Measurements from ENCODE around the gene INPP5B. TPM values are rescaled to one million over a fixed set of nuclear protein-coding genes. Genes with fewer than 3 reads are reported as not detected.

INPP5B gene
- total and polyA plus RNA-seq, 2 of the 13 experiments (the other 11 are each of a cell fraction or from before 2014, with no cell fraction given): 9.0 to 9.8 TPM

DNA sequence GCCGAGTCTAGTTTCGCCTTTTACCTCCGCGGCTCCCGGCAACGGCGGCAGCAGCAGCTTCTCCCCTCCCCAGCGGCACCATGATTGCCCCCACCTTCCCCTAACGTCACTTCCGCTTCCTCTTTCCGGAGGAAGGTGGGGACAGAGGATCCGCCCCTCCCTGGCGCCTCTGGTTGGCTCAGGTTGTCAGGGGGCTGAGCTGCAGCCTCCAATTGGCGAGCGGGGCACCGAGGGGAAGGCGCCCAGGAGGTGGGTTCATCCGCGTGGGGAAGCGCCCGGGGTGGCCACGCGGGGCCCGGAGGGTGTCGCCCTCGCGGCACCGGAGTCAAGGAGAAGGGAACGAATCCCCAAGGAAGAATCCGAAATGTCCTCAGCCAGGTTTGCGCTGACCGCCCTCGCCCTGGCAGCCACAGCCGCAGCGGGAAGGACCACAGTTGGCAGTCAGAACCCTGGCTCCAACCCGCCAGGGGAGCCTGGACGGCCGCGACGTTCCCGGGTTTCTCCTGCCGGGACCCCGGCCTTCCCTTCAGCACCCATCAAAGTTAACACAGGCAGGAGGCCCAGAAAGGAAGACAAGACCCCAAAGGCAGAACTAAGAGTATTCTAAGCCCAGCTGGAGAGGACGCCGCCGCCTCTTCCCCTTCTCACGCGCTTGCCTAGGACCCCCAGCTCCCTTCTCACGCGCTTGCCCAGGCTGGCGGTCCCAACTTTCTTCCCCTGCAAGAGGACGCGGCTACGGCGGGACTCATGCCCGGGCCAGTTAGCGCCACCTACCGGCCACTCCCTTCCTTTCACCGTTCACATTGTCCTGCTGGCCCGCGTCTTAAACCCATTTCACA is 87.1 kb downstream of the INPP5B start, which contains the start of gene MTF1 (continued):
- no peak for TF ChIP-seq ZNF326 (CRISPR knock-in tag; IDR thresholded peaks at IDR 0.05; ENCODE audit: borderline replicate concordance)
- TF ChIP-seq, protein P1, sequence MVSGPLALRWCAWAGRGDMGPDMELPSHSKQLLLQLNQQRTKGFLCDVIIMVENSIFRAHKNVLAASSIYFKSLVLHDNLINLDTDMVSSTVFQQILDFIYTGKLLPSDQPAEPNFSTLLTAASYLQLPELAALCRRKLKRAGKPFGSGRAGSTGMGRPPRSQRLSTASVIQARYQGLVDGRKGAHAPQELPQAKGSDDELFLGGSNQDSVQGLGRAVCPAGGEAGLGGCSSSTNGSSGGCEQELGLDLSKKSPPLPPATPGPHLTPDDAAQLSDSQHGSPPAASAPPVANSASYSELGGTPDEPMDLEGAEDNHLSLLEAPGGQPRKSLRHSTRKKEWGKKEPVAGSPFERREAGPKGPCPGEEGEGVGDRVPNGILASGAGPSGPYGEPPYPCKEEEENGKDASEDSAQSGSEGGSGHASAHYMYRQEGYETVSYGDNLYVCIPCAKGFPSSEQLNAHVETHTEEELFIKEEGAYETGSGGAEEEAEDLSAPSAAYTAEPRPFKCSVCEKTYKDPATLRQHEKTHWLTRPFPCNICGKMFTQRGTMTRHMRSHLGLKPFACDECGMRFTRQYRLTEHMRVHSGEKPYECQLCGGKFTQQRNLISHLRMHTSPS (CRISPR knock-in tag; IDR thresholded peaks at IDR 0.05; ENCODE audit: low read depth): peak; percentile 53; the same call in 1 of the 2 replicates
- TF ChIP-seq THYN1 (CRISPR knock-in tag; IDR thresholded peaks at IDR 0.05; ENCODE audit: borderline replicate concordance, low read depth): no peak
- TF ChIP-seq, protein P2, sequence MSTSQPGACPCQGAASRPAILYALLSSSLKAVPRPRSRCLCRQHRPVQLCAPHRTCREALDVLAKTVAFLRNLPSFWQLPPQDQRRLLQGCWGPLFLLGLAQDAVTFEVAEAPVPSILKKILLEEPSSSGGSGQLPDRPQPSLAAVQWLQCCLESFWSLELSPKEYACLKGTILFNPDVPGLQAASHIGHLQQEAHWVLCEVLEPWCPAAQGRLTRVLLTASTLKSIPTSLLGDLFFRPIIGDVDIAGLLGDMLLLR (CRISPR knock-in tag; IDR thresholded peaks at IDR 0.05): peak; percentile 87; the same call in 1 of the 2 replicates
- TF ChIP-seq ZZZ3 (CRISPR knock-in tag; IDR thresholded peaks at IDR 0.05; ENCODE audit: borderline replicate concordance): 0 out of 2 replicates have a peak, but pooled peaks have one; percentile 26
- 0 out of 2 replicates have a peak, but pooled peaks have one; percentile 6 for TF ChIP-seq CENPT (CRISPR knock-in tag; IDR thresholded peaks at IDR 0.05; ENCODE audit: low read depth)
- TF ChIP-seq BCL6 (CRISPR knock-in tag; IDR thresholded peaks at IDR 0.05): peak; percentile 18
- peak; percentile 83 for TF ChIP-seq NKX3-1 (CRISPR knock-in tag; IDR thresholded peaks at IDR 0.05)
- TF ChIP-seq, protein P3, sequence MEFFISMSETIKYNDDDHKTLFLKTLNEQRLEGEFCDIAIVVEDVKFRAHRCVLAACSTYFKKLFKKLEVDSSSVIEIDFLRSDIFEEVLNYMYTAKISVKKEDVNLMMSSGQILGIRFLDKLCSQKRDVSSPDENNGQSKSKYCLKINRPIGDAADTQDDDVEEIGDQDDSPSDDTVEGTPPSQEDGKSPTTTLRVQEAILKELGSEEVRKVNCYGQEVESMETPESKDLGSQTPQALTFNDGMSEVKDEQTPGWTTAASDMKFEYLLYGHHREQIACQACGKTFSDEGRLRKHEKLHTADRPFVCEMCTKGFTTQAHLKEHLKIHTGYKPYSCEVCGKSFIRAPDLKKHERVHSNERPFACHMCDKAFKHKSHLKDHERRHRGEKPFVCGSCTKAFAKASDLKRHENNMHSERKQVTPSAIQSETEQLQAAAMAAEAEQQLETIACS (CRISPR knock-in tag; IDR thresholded peaks at IDR 0.05): no peak
- TF ChIP-seq, protein P4, sequence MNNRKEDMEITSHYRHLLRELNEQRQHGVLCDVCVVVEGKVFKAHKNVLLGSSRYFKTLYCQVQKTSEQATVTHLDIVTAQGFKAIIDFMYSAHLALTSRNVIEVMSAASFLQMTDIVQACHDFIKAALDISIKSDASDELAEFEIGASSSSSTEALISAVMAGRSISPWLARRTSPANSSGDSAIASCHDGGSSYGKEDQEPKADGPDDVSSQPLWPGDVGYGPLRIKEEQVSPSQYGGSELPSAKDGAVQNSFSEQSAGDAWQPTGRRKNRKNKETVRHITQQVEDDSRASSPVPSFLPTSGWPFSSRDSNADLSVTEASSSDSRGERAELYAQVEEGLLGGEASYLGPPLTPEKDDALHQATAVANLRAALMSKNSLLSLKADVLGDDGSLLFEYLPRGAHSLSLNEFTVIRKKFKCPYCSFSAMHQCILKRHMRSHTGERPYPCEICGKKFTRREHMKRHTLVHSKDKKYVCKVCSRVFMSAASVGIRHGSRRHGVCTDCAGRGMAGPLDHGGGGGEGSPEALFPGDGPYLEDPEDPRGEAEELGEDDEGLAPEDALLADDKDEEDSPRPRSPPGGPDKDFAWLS (CRISPR knock-in tag; IDR thresholded peaks at IDR 0.05; ENCODE audit: borderline replicate concordance): no peak
- TF ChIP-seq MAF1 (CRISPR knock-in tag; IDR thresholded peaks at IDR 0.05; ENCODE audit: borderline replicate concordance): no peak
- no peak for TF ChIP-seq ZNF207 (IDR thresholded peaks at IDR 0.05; ENCODE audit: borderline replicate concordance)
- 0 out of 2 replicates have a peak, but pooled peaks have one; percentile 14 for TF ChIP-seq IRF2 (CRISPR knock-in tag; IDR thresholded peaks at IDR 0.05)
- 0 out of 2 replicates have a peak, but pooled peaks have one; percentile 43 for TF ChIP-seq ZNF761 (CRISPR knock-in tag; conservative IDR thresholded peaks at IDR 0.05)
- TF ChIP-seq ZFP82 (CRISPR knock-in tag; IDR thresholded peaks at IDR 0.05; ENCODE audit: borderline replicate concordance): no peak
- TF ChIP-seq ZNF367 (CRISPR knock-in tag; IDR thresholded peaks at IDR 0.05; ENCODE audit: borderline replicate concordance): no peak
- no peak for TF ChIP-seq SP5 (CRISPR knock-in tag; IDR thresholded peaks at IDR 0.05; ENCODE audit: borderline replicate concordance, low read depth)
- no peak for TF ChIP-seq HNRNPK (IDR thresholded peaks at IDR 0.05; ENCODE audit: low read depth, low read length, poor library complexity, severe bottlenecking)
- TF ChIP-seq KLF15 (CRISPR knock-in tag; IDR thresholded peaks at IDR 0.05; ENCODE audit: borderline replicate concordance): no peak
- TF ChIP-seq HOXA7 (CRISPR knock-in tag; IDR thresholded peaks at IDR 0.05): no peak
- TF ChIP-seq, protein P5, sequence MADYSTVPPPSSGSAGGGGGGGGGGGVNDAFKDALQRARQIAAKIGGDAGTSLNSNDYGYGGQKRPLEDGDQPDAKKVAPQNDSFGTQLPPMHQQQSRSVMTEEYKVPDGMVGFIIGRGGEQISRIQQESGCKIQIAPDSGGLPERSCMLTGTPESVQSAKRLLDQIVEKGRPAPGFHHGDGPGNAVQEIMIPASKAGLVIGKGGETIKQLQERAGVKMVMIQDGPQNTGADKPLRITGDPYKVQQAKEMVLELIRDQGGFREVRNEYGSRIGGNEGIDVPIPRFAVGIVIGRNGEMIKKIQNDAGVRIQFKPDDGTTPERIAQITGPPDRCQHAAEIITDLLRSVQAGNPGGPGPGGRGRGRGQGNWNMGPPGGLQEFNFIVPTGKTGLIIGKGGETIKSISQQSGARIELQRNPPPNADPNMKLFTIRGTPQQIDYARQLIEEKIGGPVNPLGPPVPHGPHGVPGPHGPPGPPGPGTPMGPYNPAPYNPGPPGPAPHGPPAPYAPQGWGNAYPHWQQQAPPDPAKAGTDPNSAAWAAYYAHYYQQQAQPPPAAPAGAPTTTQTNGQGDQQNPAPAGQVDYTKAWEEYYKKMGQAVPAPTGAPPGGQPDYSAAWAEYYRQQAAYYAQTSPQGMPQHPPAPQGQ (CRISPR knock-in tag; IDR thresholded peaks at IDR 0.05; ENCODE audit: borderline replicate concordance): no peak
